Mesothelial cell of epicardium (in vitro differentiated cells): ENCODE data around the gene ZC2HC1B. TPM values are rescaled to one million over a fixed set of nuclear protein-coding genes. Genes with fewer than 3 reads are reported as not detected.
A peak's percentile ranks its signal among the peaks of the same experiment; 100 is the strongest.
"Not testable (repeated sequence)": the region's sequence is repeated elsewhere in the genome, so short reads cannot be mapped to it uniquely, and the experiment has no call there.

Experiments
- DNase-seq, 2 experiments: peaks; one replicate each; pipeline ENCODE4 v3.0.0; 2021; ENCODE audit warnings: low spot score in 2 of 2; ENCODE audit not compliant: unreplicated experiment in 2 of 2
- H3K27ac Mint-ChIP-seq: 2 replicates; pipeline ENCODE4 v1.8.0; 2021; ENCODE audit warnings: mixed read lengths
- H3K27me3 Mint-ChIP-seq: 2 replicates; pipeline ENCODE4 v1.8.0; 2021; ENCODE audit warnings: low read depth, mixed read lengths
- H3K36me3 Mint-ChIP-seq: 2 replicates; pipeline ENCODE4 v1.8.0; 2021; ENCODE audit warnings: mixed read lengths
- H3K4me1 Mint-ChIP-seq: 2 replicates; pipeline ENCODE4 v1.8.0; 2021; ENCODE audit warnings: mixed read lengths
- H3K4me3 Mint-ChIP-seq: 2 replicates; pipeline ENCODE4 v1.8.0; 2021; ENCODE audit warnings: mild to moderate bottlenecking, moderate library complexity, mixed read lengths
- H3K9me3 Mint-ChIP-seq: 2 replicates; pipeline ENCODE4 v1.8.0; 2021; ENCODE audit warnings: mixed read lengths
- CTCF ChIP-seq: fragments of 200-600 bp; sonication (generic); IDR thresholded peaks from one replicate; pipeline ENCODE4 v1.5.0; 2021; ENCODE audit warnings: antibody characterized with exemption; ENCODE audit not compliant: unreplicated experiment
- total RNA-seq: library from RNA; stranded (reverse); gene quantifications from 3 replicates; pipeline ENCODE4 v1.2.1, GENCODE V29; 2021

ZC2HC1B gene
- total RNA-seq, 1 donor from 2014 or later, result not detected

GRCh38 chr6:143842902-143843676 lies 21.2 kb upstream of the ZC2HC1B start, which contains the start of gene LTV1:
Gene LTV1 (plus strand): TSS chr6:143843338. CDS start chr6:143843478, 140 bp downstream.
- Mint-ChIP-seq H3K36me3 (peaks cover 15% of the 10 kb centered on the region), H3K4me1 (peaks cover 26% of the 10 kb centered on the region), H3K27me3 (no peaks in the 10 kb centered on the region), H3K4me3 (peak within 1 kb of the TSS; percentile 91), H3K9me3 (no peaks in the 10 kb centered on the region), H3K27ac (peak within 1 kb of the TSS; percentile 99)
- no peak for TF ChIP-seq CTCF
- peak; percentile 89 to 96 for DNase-seq

- Mint-ChIP-seq H3K4me1 (peaks cover 23% of the 10 kb centered on the region), H3K9me3 (no peaks in the 10 kb centered on the region), H3K27ac (peak overlapping the region; percentile 99), H3K27me3 (no peaks in the 10 kb centered on the region), H3K36me3 (peaks cover 18% of the 10 kb centered on the region), H3K4me3 (peak overlapping the region; percentile 91)
- no peak for DNase-seq
- no peak for TF ChIP-seq CTCF
Observed at GRCh38 chr6:143843677-143843999, 20.6 kb upstream of the ZC2HC1B start.

- H3K27me3 Mint-ChIP-seq, result no peaks in the 10 kb centered on the region
- H3K9me3 Mint-ChIP-seq, result no peaks in the 10 kb centered on the region
- no peak for TF ChIP-seq CTCF
- H3K4me1 Mint-ChIP-seq, result peaks cover 19% of the 10 kb centered on the region
- H3K27ac Mint-ChIP-seq, result peak overlapping the region; percentile 99
- no peak for DNase-seq
- H3K4me3 Mint-ChIP-seq, result peak overlapping the region; percentile 91
- peaks cover 20% of the 10 kb centered on the region for H3K36me3 Mint-ChIP-seq
Observed at GRCh38 chr6:143844006-143844405, 20.3 kb upstream of the ZC2HC1B start.

GRCh38 chr6:143845033-143845432 lies 19.2 kb upstream of the ZC2HC1B start:
- H3K27me3 Mint-ChIP-seq, result no peaks in the 10 kb centered on the region
- no peak overlapping the region for H3K27ac Mint-ChIP-seq
- H3K4me3 Mint-ChIP-seq, result no peak overlapping the region
- DNase-seq, result no peak
- H3K36me3 Mint-ChIP-seq, result peaks cover 30% of the 10 kb centered on the region
- H3K4me1 Mint-ChIP-seq, result peaks cover 14% of the 10 kb centered on the region
- no peak for TF ChIP-seq CTCF
- H3K9me3 Mint-ChIP-seq, result no peaks in the 10 kb centered on the region

GRCh38 chr6:143851706-143852105 lies 12.6 kb upstream of the ZC2HC1B start:
- H3K27ac Mint-ChIP-seq, H3K27me3 Mint-ChIP-seq, H3K4me3 Mint-ChIP-seq, DNase-seq, H3K4me1 Mint-ChIP-seq: not testable (repeated sequence)
- peaks cover 50% of the 10 kb centered on the region for H3K9me3 Mint-ChIP-seq
- peaks cover 89% of the 10 kb centered on the region for H3K36me3 Mint-ChIP-seq

- not testable (repeated sequence) for H3K27me3 Mint-ChIP-seq
Observed at GRCh38 chr6:143855057-143855456, 9.2 kb upstream of the ZC2HC1B start.

GRCh38 chr6:143856762-143857161 lies 7.5 kb upstream of the ZC2HC1B start:
- DNase-seq, H3K4me1 Mint-ChIP-seq, H3K27ac Mint-ChIP-seq, H3K4me3 Mint-ChIP-seq, H3K27me3 Mint-ChIP-seq: not testable (repeated sequence)
- H3K36me3 Mint-ChIP-seq, result peaks cover 85% of the 10 kb centered on the region
- peaks cover 51% of the 10 kb centered on the region for H3K9me3 Mint-ChIP-seq

More at GRCh38 chr6:143855057-143855456, 9.2 kb upstream of the ZC2HC1B start:
- H3K9me3 Mint-ChIP-seq, result peaks cover 50% of the 10 kb centered on the region
- peaks cover 92% of the 10 kb centered on the region for H3K36me3 Mint-ChIP-seq
- H3K4me1 Mint-ChIP-seq, H3K27ac Mint-ChIP-seq, DNase-seq, H3K4me3 Mint-ChIP-seq: not testable (repeated sequence)
